GM19238 (cell line): ENCODE data around the gene NLRP3.
"Not testable (repeated sequence)": the region's sequence is repeated elsewhere in the genome, so short reads cannot be mapped to it uniquely, and the experiment has no call there.

Experiments used
- DNase-seq: peaks from one replicate; pipeline ENCODE4 v3.0.0; 2011; ENCODE audit warnings: low spot score; ENCODE audit not compliant: insufficient read length

Gene NLRP3

GRCh38 chr1:247468481-247469140 is 52.6 kb downstream of the NLRP3 start:
- no peak for DNase-seq

DNA sequence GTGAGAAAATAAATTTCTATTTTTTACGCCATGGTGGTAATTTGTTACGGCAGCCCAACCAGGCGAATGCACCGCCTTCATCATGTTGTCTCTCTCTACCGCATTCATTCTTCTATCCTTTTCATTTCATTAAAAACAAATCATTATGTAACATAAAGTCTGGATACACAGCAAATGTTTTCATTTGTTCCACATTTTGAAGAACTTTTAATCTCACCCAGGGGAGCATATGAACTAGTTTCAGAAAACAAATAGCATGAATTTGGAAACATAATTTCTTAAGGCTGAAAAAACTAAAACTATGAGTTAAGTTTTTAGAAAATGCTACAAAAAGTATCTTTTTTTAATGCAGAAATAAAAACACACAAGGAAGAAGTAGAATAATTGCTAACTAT is 53.2 kb downstream of the NLRP3 start:
- DNase-seq = no peak

DNA sequence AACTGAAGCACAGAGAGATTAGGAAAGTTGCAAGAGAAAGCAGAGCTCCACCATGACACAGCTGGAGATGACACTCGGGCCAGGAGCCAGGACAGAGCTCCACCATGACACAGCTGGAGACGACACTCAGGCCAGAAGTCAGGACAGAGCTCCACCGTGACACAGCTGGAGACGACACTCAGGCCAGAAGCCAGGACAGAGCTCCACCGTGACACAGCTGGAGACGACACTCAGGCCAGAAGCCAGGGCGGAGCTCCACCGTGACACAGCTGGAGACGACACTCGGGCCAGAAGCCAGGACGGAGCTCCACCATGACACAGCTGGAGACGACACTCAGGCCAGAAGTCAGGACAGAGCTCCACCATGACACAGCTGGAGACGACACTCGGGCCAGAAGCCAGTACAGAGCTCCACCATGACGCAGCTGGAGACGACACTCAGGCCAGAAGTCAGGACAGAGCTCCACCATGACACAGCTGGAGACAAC is 55.0 kb downstream of the NLRP3 start:
- DNase-seq = not testable (repeated sequence)

- no peak for DNase-seq
These were observed 55.6 kb downstream of the NLRP3 start for GRCh38 chr1:247471445-247472016.

GRCh38 chr1:247472035-247472434 is 56.1 kb downstream of the NLRP3 start:
- DNase-seq = no peak

DNA sequence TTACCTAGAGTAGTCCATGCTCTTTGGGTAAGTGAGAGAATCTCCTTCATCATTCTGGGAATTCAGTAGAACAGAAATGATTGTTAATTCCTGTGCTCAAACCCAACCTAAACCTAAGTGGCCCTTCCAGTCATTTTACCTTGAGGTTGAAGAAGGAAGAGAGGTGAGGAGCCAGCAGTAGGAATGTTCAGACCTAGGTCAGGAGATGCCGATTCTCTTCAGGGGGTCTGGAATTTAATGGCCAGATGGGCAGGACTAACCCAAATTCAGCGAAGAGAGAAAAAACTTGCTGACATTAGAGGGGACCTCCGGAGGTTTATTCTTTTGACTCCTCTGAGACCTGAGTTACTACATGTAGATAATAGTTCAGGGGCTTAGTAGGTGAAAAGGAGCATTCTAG is 58.4 kb downstream of the NLRP3 start:
- DNase-seq = no peak

DNA sequence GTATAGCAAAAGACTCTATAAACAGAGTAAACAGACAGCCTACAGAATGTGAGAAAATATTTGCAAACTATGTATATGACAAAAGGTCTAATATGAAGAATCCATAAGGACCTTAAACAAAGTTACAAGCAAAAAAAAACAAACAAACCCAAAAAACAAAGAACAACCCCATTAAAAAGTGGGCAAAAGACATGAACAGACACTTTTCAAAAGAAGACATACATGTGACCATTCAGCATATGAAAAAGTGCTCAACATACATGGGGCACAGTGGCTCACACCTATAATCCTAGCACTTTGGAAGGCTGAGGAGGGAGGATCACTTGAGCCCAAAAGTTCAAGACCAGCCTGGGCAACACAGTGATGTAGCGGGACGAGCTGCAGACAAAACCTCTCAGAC is 59.8 kb downstream of the NLRP3 start:
- no peak for DNase-seq

DNA sequence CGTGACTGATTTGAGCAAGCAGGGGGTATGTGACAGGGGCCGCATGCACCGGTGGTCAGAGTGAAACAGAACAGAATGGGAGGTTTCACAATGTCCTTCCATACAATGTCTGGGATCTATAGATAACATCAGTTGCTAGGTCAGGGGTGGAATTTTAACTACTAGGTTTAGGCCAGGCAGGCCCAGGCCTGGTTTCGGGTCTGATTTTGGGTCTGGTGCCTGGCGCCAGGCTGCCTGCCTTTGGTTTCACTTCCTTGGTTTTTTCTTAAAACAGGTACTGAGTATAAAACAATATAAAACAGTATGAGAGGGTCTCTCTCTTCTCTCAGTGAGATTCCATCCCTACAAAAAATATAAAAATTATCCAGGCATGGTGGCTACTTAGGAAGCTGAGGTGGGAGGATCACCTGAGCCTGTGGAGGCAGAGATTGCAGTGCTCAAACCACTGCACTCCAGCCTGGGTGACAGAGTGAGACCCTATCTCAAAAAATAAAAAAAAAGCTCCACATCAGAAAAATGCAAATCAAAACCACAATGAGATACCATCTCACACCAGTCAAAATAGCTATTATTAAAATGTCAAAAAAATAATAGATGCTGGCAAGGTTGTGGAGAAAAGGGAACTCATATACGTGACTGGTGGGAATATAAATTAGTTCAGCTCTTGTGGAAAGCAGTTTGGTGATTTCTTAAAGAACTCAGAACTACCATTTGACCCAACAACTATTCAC is 60.5 kb downstream of the NLRP3 start:
- DNase-seq = not testable (repeated sequence)

- DNase-seq = no peak
These were observed 66.8 kb downstream of the NLRP3 start for GRCh38 chr1:247482747-247483146.

DNA sequence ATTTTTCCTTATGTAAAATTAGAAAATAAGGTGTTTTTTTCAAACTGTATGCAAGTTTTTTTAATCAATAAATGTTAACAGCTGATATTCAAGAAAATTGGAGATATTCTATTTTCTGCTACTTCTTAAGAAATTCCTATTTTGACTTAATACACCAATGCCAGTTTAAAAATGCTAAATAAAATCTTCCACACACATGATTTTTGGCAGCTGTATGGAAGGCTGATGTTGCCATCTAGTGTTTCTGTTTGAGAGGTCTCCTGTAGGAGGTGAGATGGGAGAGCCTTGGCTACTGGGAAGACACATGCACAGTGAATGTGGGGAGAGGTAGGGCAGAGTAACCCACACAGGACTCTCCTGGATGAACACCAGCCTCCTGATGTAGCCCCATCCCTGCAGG is 71.1 kb downstream of the NLRP3 start:
- DNase-seq = peak; percentile 21

- no peak for DNase-seq
These were observed 75.4 kb downstream of the NLRP3 start for GRCh38 chr1:247491328-247491727.

- no peak for DNase-seq
These were observed 77.1 kb downstream of the NLRP3 start for GRCh38 chr1:247493106-247493505.

DNA sequence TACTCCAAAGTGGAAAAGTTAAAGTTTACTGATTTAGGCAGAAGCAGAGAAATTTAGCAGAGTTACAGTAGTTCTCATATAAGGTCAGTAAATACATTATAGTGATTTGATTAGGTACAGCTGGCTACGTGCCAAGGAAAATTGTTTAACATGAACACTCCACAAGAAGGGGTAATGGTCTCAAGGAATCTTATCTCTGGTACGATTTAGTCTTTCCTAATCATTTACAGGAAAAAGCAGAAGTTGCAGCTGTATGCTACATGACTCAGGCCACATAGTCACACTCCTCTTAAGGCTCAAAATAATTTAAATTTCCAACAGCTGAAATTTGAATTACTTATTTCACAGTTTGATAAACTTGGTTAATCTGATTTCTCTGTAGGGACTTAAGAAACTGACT is 78.8 kb downstream of the NLRP3 start:
- no peak for DNase-seq

DNA sequence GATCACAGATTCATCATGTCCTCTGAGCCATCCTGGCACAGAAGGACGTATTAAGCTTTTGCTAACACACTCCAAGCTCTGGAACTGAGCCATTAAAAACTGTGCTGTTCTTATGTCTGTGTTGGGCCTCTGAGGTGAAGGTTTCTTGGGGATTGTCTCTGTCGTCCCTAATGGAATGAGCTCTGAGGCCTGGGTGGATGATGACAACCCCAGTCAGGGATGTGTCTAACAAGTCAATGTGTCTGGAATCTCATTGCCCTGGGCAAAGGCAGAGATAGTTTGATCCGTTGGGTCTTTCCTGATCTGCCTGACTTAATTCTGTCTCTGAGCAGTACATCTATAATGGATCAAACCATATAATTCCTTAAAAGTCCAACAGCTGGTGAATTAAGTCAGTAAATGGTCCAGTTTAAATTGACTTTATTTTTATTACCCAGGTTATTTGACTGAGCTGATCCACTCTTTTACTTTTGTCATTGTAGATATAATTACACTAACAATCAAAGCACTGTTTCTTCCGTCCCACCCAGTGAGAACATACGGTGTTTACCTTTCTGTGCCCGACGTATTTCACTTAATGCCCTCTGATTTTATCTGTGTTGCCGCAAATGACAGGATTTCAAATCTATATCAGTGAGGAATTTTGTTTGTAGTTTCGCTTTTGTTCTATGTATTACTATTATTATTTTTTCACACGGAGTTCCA is 80.8 kb downstream of the NLRP3 start:
- no peak for DNase-seq
